HFFc6 (cell line): Measurements from ENCODE around the gene ANAPC5. TPM values are rescaled to one million over a fixed set of nuclear protein-coding genes. Genes with fewer than 3 reads are reported as not detected.

Experiments
- DNase-seq: peaks from one replicate; pipeline ENCODE4 v3.0.0-alpha.2; 2018
- H3K27ac Mint-ChIP-seq: 2 replicates; pipeline ENCODE4 v1.8.0; 2020; ENCODE audit warnings: mild to moderate bottlenecking, mixed read lengths
- H3K27me3 Mint-ChIP-seq: 2 replicates; pipeline ENCODE4 v1.8.0; 2021; ENCODE audit warnings: mild to moderate bottlenecking, moderate library complexity, mixed read lengths; ENCODE audit not compliant: insufficient read depth
- H3K36me3 Mint-ChIP-seq: 2 replicates; pipeline ENCODE4 v1.8.0; 2021; ENCODE audit warnings: low read depth, mixed read lengths
- H3K4me1 Mint-ChIP-seq: 2 replicates; pipeline ENCODE4 v1.8.0; 2020; ENCODE audit warnings: low read depth, mixed read lengths
- H3K4me3 Mint-ChIP-seq: 2 replicates; pipeline ENCODE4 v1.8.0; 2020; ENCODE audit warnings: mild to moderate bottlenecking, moderate library complexity, mixed read lengths
- H3K9me3 Mint-ChIP-seq: 2 replicates; pipeline ENCODE4 v1.8.0; 2020; ENCODE audit warnings: mild to moderate bottlenecking, mixed read lengths
- total RNA-seq, 6 experiments: library from RNA; stranded (reverse); fragmentation: NEBNext Ultra II Directional; extraction: Animal tissue kit (Norgen Biotek cat#: 25700); gene quantifications; 2 replicates in 1 of 6; 3 replicates in 5 of 6; pipeline ENCODE4 v1.2.3, GENCODE V29; 2021
- TF ChIP-seq, protein P1 (sequence below): fragments of 200-600 bp; sonication (generic); IDR thresholded peaks from 2 replicates; pipeline ENCODE4 v1.5.0; 2021; ENCODE audit warnings: antibody characterized with exemption, mild to moderate bottlenecking

Gene ANAPC5
- total RNA-seq, 6 experiments from 2014 or later = 84.5 to 103 (median 93.5) TPM

DNA sequence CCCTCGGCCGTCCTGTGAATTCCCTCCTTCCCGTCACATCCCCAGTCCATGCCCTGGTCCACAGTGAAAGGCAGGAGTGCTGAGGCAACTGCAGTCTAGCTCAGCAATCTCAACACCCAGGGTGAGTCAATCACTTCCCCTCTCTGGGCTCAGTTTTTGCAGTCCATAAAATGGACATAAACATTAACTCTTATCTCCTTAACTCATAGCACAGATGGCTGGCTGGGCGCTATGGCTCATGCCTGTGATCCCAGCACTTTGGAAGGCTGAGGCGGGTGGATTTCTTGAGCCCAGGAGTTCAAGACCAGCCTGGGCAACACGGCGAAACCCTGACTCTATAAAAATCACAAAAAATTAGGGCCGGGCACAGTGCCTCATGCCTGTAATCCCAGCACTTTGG is 88.1 kb downstream of the ANAPC5 start:
- no peak for DNase-seq
- Mint-ChIP-seq H3K4me3 (no peak overlapping the region), H3K27me3 (no peaks in the 10 kb centered on the region), H3K27ac (no peak overlapping the region), H3K9me3 (no peaks in the 10 kb centered on the region), H3K4me1 (no peaks in the 10 kb centered on the region), H3K36me3 (peaks cover 28% of the 10 kb centered on the region)
- TF ChIP-seq, protein P1, sequence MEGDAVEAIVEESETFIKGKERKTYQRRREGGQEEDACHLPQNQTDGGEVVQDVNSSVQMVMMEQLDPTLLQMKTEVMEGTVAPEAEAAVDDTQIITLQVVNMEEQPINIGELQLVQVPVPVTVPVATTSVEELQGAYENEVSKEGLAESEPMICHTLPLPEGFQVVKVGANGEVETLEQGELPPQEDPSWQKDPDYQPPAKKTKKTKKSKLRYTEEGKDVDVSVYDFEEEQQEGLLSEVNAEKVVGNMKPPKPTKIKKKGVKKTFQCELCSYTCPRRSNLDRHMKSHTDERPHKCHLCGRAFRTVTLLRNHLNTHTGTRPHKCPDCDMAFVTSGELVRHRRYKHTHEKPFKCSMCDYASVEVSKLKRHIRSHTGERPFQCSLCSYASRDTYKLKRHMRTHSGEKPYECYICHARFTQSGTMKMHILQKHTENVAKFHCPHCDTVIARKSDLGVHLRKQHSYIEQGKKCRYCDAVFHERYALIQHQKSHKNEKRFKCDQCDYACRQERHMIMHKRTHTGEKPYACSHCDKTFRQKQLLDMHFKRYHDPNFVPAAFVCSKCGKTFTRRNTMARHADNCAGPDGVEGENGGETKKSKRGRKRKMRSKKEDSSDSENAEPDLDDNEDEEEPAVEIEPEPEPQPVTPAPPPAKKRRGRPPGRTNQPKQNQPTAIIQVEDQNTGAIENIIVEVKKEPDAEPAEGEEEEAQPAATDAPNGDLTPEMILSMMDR = no peak

DNA sequence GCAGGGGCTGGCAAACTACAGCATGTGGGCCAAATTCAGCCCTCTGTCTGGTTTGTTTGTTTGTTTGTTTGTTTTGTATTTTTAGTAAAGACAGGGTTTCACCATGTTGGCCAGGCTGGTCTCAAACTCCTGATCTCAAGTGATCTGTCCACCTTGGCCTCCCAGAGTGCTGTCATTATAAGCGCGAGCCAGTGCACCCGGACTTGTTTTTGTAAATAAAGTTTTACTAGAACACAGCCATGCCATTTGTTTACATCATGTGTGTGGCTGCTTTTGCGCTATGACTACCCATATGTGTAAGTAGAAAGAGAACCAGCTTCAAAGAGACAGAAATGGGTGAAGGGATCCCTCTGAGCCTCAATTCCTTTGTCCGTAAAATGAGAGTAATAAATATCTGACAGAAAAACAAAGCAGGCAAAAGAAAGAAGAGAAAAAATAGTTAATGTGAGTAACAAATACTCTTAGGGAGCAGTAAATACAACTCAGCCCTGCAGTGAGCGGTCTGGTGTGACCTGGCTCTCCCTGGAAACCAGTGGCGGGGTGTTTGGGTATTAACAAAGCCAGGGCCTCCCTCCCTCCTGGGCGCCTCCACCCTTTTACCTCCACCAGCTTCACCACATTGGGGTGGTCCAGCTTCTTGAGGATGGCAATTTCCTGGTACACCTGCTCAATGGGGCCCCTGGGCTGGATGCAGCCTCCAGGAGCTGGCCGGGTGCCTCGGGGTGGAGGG is 88.8 kb downstream of the ANAPC5 start:
- Mint-ChIP-seq H3K27me3 (no peaks in the 10 kb centered on the region), H3K4me3 (no peak overlapping the region), H3K9me3 (no peaks in the 10 kb centered on the region), H3K36me3 (peaks cover 28% of the 10 kb centered on the region), H3K27ac (no peak overlapping the region), H3K4me1 (no peaks in the 10 kb centered on the region)
- no peak for DNase-seq
- TF ChIP-seq, protein P1 = no peak

DNA sequence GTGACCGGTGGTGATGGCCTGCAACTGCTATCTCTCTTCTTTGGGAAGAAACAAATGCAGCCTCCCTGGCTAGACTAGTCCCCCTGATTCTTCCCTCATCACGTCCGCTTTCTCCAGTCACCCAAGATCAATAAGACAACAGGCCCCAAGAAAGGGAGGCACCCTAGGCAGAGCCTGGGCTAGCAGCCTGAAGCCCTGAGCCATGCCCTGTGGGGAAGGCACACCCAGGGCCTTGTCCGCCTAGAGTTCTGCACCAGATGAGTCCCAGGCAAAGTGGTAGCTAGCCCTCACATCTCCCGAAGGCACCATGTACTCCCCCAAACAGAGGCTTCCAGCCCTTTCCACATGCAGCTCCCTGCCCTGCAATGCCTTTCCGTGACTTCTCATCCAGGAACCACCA is 90.8 kb downstream of the ANAPC5 start:
- no peak overlapping the region for H3K4me3 Mint-ChIP-seq
- H3K9me3 Mint-ChIP-seq = no peaks in the 10 kb centered on the region
- H3K27me3 Mint-ChIP-seq = no peaks in the 10 kb centered on the region
- TF ChIP-seq, protein P1 = no peak
- no peak overlapping the region for H3K27ac Mint-ChIP-seq
- no peak for DNase-seq
- no peaks in the 10 kb centered on the region for H3K4me1 Mint-ChIP-seq
- peaks cover 24% of the 10 kb centered on the region for H3K36me3 Mint-ChIP-seq

DNA sequence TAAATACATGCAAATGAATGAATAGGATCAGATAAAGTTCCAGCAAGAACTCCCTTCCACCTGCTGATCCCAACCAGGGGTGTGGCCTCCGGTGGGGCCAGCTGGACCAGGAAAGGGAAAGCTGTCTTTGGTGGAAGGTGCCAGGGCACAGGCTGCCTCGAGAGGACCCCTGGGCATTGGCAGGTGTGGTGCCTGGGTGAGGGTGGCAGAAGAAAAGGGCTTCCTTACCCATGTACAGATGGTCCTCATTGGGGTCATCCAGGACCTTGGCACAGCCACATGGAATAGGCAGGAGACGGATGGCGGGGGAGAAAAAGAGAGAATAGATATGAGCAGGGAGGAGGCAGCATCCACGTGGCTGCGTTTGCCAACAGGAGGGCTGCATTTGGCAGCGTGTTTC is 92.1 kb downstream of the ANAPC5 start:
- Mint-ChIP-seq H3K9me3 (no peaks in the 10 kb centered on the region), H3K27me3 (no peaks in the 10 kb centered on the region), H3K4me1 (no peaks in the 10 kb centered on the region), H3K27ac (no peak overlapping the region; the same call in 1 of the 2 replicates), H3K36me3 (peaks cover 27% of the 10 kb centered on the region), H3K4me3 (no peak overlapping the region)
- DNase-seq = no peak
- TF ChIP-seq, protein P1 = no peak

DNA sequence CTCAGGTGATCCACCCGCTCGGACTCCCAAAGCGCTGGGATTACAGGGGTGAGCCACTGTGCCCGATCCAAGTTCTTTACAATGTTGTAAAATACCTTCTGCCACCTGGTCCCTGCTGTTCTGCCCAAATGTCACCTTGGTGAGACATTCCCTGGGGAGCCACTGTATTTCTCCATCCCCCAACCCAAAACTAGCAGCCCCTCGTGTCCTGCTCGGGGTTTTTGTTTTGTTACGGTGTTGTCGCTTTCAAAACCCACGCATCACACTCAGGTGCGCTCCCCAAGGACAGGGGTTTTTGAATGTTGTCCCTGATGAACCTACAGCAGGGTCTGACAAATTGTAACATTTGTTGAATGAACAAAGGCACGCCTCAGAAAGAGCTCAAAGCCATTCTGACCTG is 93.1 kb downstream of the ANAPC5 start:
- H3K27me3 Mint-ChIP-seq = no peaks in the 10 kb centered on the region
- no peak overlapping the region for H3K27ac Mint-ChIP-seq
- TF ChIP-seq, protein P1 = no peak
- no peak overlapping the region for H3K4me3 Mint-ChIP-seq
- no peaks in the 10 kb centered on the region for H3K9me3 Mint-ChIP-seq
- H3K36me3 Mint-ChIP-seq = peaks cover 36% of the 10 kb centered on the region
- DNase-seq = no peak
- no peaks in the 10 kb centered on the region for H3K4me1 Mint-ChIP-seq

Other genes starting within 250 kb of the ANAPC5 start
- gene P2RX7, start 219.5 kb downstream of the ANAPC5 start, total RNA-seq = under 1 TPM; 0.17 to 0.32 (median 0.24) TPM
- 10 to 100 TPM in 2 of 6 experiments, 1 to 10 TPM in 4; 7.7 to 13.0 (median 9.6) TPM for gene P2RX4, start 142.3 kb downstream of the ANAPC5 start, total RNA-seq
- gene CAMKK2, start 55.7 kb downstream of the ANAPC5 start, total RNA-seq = 10 to 100 TPM; 27.8 to 35.3 (median 31.1) TPM
- gene RNF34, start 47.7 kb upstream of the ANAPC5 start, total RNA-seq = 10 to 100 TPM; 33.1 to 41.6 (median 39.0) TPM
- 10 to 100 TPM; 15.4 to 24.0 (median 21.5) TPM for gene KDM2B, start 228.6 kb upstream of the ANAPC5 start, total RNA-seq